Measurements from ENCODE around the gene ABCC6.

Gene ABCC6

DNA sequence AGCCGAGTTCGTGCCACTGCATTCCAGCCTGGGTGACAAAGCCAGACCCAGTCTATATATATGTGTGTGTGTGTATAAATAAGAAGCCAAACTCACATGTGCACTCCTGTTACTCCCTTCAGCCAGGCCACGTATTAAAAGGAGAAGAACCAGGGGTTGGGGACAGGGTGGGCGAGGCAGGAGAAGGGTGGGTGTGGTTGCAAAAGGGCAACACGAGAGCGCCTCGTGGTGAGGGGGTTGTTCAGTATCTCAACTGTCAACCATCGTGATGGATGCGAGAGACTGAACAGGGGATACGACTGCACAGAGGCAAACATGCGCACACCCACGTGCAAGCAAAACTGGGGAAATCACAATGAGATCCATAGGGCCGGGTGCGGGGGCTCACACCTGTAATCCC lies 54.9 kb downstream of the ABCC6 start:
- H4K5ac ChIP-seq (ENCODE audit: low read length): no peak overlapping the region
- no peaks in the 10 kb centered on the region for H3K79me1 ChIP-seq (ENCODE audit: low read length)
- no peak overlapping the region for H3K27ac ChIP-seq (ENCODE audit: low read depth, low read length)
- no peaks in the 10 kb centered on the region for H3K36me3 ChIP-seq (ENCODE audit: control insufficient read depth, insufficient read depth, low read length)
- H3K9ac ChIP-seq (ENCODE audit: low read length): no peak overlapping the region
- H3K4me2 ChIP-seq (ENCODE audit: low read length): no peak overlapping the region
- no peak overlapping the region for H2BK120ac ChIP-seq (ENCODE audit: low read depth, low read length)
- H3K4me1 ChIP-seq (ENCODE audit: control insufficient read depth, low read depth, low read length): no peaks in the 10 kb centered on the region
- no peak overlapping the region for H4K8ac ChIP-seq (ENCODE audit: low read depth, low read length)
- H2AK5ac ChIP-seq (ENCODE audit: low read length): no peak overlapping the region
- no peak overlapping the region for H3K4me3 ChIP-seq (ENCODE audit: low read length)
- H3K23ac ChIP-seq (ENCODE audit: low read length): no peak overlapping the region
- H3K4ac ChIP-seq (ENCODE audit: low read depth, low read length): no peak overlapping the region
- DNase-seq: no peak
- no peak overlapping the region for H2BK5ac ChIP-seq (ENCODE audit: low read length)
- H3K18ac ChIP-seq (ENCODE audit: low read length): no peak overlapping the region
- H2BK15ac ChIP-seq (replicated peaks; ENCODE audit: low read depth): no peak overlapping the region
- H3K27me3 ChIP-seq (ENCODE audit: insufficient read depth, low read length, poor library complexity): no peaks in the 10 kb centered on the region
- no peak overlapping the region for H3K56ac ChIP-seq (ENCODE audit: low read length)
- H3K79me2 ChIP-seq (ENCODE audit: control insufficient read depth, insufficient read depth, low read length): no peaks in the 10 kb centered on the region
- WGBS (ENCODE audit: extremely low coverage, insufficient coverage, low lambda C conversion rate): no CpG with 5 or more reads among the region's 14 CpGs

DNA sequence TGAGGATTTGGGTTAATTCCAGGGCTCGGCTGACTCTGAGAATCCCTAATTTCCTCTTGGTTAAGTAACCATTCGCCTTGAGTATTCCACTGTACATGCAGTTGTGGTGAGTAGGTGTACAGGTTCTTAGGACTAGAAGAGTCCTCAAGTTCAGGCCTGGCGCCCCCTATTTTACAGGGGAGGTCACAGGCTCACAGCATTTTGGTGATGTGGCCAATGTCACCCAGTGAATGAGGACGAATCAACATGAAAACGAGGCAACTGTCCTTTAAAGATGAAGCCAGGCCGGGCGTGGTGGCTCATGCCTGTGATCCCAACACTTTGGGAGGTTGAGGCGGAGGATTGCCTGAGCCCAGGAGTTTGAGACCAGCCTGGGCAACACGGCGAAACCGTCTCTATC lies 55.4 kb downstream of the ABCC6 start:
- no peaks in the 10 kb centered on the region for H3K79me2 ChIP-seq (ENCODE audit: control insufficient read depth, insufficient read depth, low read length)
- no peak overlapping the region for H2AK5ac ChIP-seq (ENCODE audit: low read length)
- H2BK15ac ChIP-seq (replicated peaks; ENCODE audit: low read depth): no peak overlapping the region
- H3K18ac ChIP-seq (ENCODE audit: low read length): no peak overlapping the region
- H3K4ac ChIP-seq (ENCODE audit: low read depth, low read length): no peak overlapping the region
- no peaks in the 10 kb centered on the region for H3K4me1 ChIP-seq (ENCODE audit: control insufficient read depth, low read depth, low read length)
- H3K36me3 ChIP-seq (ENCODE audit: control insufficient read depth, insufficient read depth, low read length): no peaks in the 10 kb centered on the region
- no peak for DNase-seq
- no peak overlapping the region for H3K56ac ChIP-seq (ENCODE audit: low read length)
- H3K9ac ChIP-seq (ENCODE audit: low read length): no peak overlapping the region
- no peak overlapping the region for H3K4me3 ChIP-seq (ENCODE audit: low read length)
- H2BK5ac ChIP-seq (ENCODE audit: low read length): no peak overlapping the region
- no peaks in the 10 kb centered on the region for H3K27me3 ChIP-seq (ENCODE audit: insufficient read depth, low read length, poor library complexity)
- no CpG with 5 or more reads among the region's 11 CpGs for WGBS (ENCODE audit: extremely low coverage, insufficient coverage, low lambda C conversion rate)
- H4K5ac ChIP-seq (ENCODE audit: low read length): no peak overlapping the region
- H3K79me1 ChIP-seq (ENCODE audit: low read length): no peaks in the 10 kb centered on the region
- no peak overlapping the region for H3K4me2 ChIP-seq (ENCODE audit: low read length)
- no peak overlapping the region for H4K8ac ChIP-seq (ENCODE audit: low read depth, low read length)
- no peak overlapping the region for H3K23ac ChIP-seq (ENCODE audit: low read length)
- H2BK120ac ChIP-seq (ENCODE audit: low read depth, low read length): no peak overlapping the region
- no peak overlapping the region for H3K27ac ChIP-seq (ENCODE audit: low read depth, low read length)

DNA sequence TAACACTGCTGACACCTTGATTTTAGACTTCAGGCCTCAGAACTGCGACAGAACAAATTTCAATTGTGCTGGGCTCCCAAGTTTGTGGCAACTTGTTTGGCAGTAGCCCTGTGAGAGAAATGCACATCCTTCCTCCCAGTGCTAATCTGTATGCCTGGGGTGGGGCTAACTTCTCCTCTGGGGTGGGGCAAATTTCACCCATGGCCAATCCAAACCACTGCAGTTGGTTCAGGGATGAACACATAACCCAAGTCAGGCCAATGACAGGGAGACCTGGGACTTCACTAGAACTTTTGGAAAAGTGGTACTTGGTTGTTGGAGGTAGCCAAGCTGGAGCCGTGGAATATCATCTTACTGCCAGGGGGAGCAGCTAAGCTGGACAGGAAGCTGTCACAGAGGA lies 56.3 kb downstream of the ABCC6 start:
- no peak overlapping the region for H2BK15ac ChIP-seq (replicated peaks; ENCODE audit: low read depth)
- no peak overlapping the region for H3K4me3 ChIP-seq (ENCODE audit: low read length)
- H3K4me2 ChIP-seq (ENCODE audit: low read length): no peak overlapping the region
- H4K8ac ChIP-seq (ENCODE audit: low read depth, low read length): no peak overlapping the region
- no peak overlapping the region for H3K4ac ChIP-seq (ENCODE audit: low read depth, low read length)
- no peaks in the 10 kb centered on the region for H3K79me1 ChIP-seq (ENCODE audit: low read length)
- no peaks in the 10 kb centered on the region for H3K4me1 ChIP-seq (ENCODE audit: control insufficient read depth, low read depth, low read length)
- no peak overlapping the region for H4K5ac ChIP-seq (ENCODE audit: low read length)
- H3K27ac ChIP-seq (ENCODE audit: low read depth, low read length): no peak overlapping the region
- no peaks in the 10 kb centered on the region for H3K79me2 ChIP-seq (ENCODE audit: control insufficient read depth, insufficient read depth, low read length)
- H3K36me3 ChIP-seq (ENCODE audit: control insufficient read depth, insufficient read depth, low read length): no peaks in the 10 kb centered on the region
- no peak overlapping the region for H3K18ac ChIP-seq (ENCODE audit: low read length)
- no peak for DNase-seq
- H3K27me3 ChIP-seq (ENCODE audit: insufficient read depth, low read length, poor library complexity): no peaks in the 10 kb centered on the region
- no CpG with 5 or more reads among the region's 2 CpGs for WGBS (ENCODE audit: extremely low coverage, insufficient coverage, low lambda C conversion rate)
- no peak overlapping the region for H3K9ac ChIP-seq (ENCODE audit: low read length)
- no peak overlapping the region for H2BK120ac ChIP-seq (ENCODE audit: low read depth, low read length)
- no peak overlapping the region for H2AK5ac ChIP-seq (ENCODE audit: low read length)
- no peak overlapping the region for H3K23ac ChIP-seq (ENCODE audit: low read length)
- no peak overlapping the region for H2BK5ac ChIP-seq (ENCODE audit: low read length)
- H3K56ac ChIP-seq (ENCODE audit: low read length): no peak overlapping the region

DNA sequence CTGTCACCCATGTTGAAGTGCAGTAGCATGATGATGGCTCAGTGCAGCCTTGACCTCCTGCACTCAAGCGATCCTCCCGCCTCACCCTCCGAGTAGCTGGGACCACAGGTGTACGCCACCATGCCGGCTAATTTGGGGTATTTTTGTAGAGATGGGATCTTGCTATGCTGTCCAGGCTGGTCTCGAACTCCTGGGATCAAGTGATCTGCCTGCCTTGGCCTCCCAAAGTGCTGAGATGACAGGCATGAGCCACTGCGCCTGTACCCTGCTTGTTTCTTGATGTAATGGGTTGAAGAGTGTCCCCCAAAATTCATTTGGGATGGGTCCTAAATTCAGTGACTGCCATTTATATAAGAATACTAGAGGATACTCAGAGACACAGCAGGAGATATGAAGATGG lies 57.2 kb downstream of the ABCC6 start:
- Histone ChIP-seq H3K79me2 (ENCODE audit: control insufficient read depth, insufficient read depth, low read length) (no peaks in the 10 kb centered on the region), H3K27ac (ENCODE audit: low read depth, low read length) (no peak overlapping the region), H3K4me3 (ENCODE audit: low read length) (no peak overlapping the region), H3K79me1 (ENCODE audit: low read length) (no peaks in the 10 kb centered on the region), H3K18ac (ENCODE audit: low read length) (no peak overlapping the region), H2BK5ac (ENCODE audit: low read length) (no peak overlapping the region), H2BK15ac (replicated peaks; ENCODE audit: low read depth) (no peak overlapping the region), H4K5ac (ENCODE audit: low read length) (no peak overlapping the region), H4K8ac (ENCODE audit: low read depth, low read length) (no peak overlapping the region), H3K56ac (ENCODE audit: low read length) (no peak overlapping the region), H3K4me2 (ENCODE audit: low read length) (no peak overlapping the region), H3K4ac (ENCODE audit: low read depth, low read length) (no peak overlapping the region), H3K27me3 (ENCODE audit: insufficient read depth, low read length, poor library complexity) (no peaks in the 10 kb centered on the region), H2AK5ac (ENCODE audit: low read length) (no peak overlapping the region), H3K4me1 (ENCODE audit: control insufficient read depth, low read depth, low read length) (no peaks in the 10 kb centered on the region), H3K23ac (ENCODE audit: low read length) (no peak overlapping the region), H3K36me3 (ENCODE audit: control insufficient read depth, insufficient read depth, low read length) (no peaks in the 10 kb centered on the region), H2BK120ac (ENCODE audit: low read depth, low read length) (no peak overlapping the region), H3K9ac (ENCODE audit: low read length) (no peak overlapping the region)
- no peak for DNase-seq
- no CpG with 5 or more reads among the region's 7 CpGs for WGBS (ENCODE audit: extremely low coverage, insufficient coverage, low lambda C conversion rate)

DNA sequence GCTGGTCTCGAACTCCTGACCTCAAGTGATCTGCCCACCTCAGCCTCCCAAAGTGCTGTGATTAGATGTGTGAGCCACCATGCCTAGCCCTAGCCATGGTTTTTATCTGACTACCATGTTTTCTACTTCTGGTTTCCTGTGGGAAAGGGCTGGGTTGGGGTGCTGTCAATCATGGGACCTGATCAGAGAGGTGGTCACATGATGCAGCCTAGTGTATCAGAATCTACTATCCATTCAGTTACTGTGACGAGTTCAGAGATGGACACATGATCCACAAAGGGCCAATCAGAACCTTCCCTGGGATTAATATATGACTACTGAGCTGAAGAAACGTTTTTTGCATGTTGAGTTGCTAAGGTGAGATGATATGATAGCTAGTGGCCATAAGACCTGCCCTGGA lies 59.1 kb downstream of the ABCC6 start:
- Histone ChIP-seq H4K5ac (ENCODE audit: low read length) (no peak overlapping the region), H3K56ac (ENCODE audit: low read length) (no peak overlapping the region), H3K18ac (ENCODE audit: low read length) (no peak overlapping the region), H3K27me3 (ENCODE audit: insufficient read depth, low read length, poor library complexity) (no peaks in the 10 kb centered on the region), H2BK120ac (ENCODE audit: low read depth, low read length) (no peak overlapping the region), H3K9ac (ENCODE audit: low read length) (no peak overlapping the region), H3K36me3 (ENCODE audit: control insufficient read depth, insufficient read depth, low read length) (no peaks in the 10 kb centered on the region), H3K27ac (ENCODE audit: low read depth, low read length) (no peak overlapping the region), H3K4me1 (ENCODE audit: control insufficient read depth, low read depth, low read length) (no peaks in the 10 kb centered on the region), H3K79me1 (ENCODE audit: low read length) (no peaks in the 10 kb centered on the region), H3K79me2 (ENCODE audit: control insufficient read depth, insufficient read depth, low read length) (no peaks in the 10 kb centered on the region), H4K8ac (ENCODE audit: low read depth, low read length) (no peak overlapping the region), H3K23ac (ENCODE audit: low read length) (no peak overlapping the region), H3K4me3 (ENCODE audit: low read length) (no peak overlapping the region), H2BK15ac (replicated peaks; ENCODE audit: low read depth) (no peak overlapping the region), H2AK5ac (ENCODE audit: low read length) (no peak overlapping the region), H2BK5ac (ENCODE audit: low read length) (no peak overlapping the region), H3K4me2 (ENCODE audit: low read length) (no peak overlapping the region), H3K4ac (ENCODE audit: low read depth, low read length) (no peak overlapping the region)
- no peak for DNase-seq
- no CpG with 5 or more reads among the region's 3 CpGs for WGBS (ENCODE audit: extremely low coverage, insufficient coverage, low lambda C conversion rate)

DNA sequence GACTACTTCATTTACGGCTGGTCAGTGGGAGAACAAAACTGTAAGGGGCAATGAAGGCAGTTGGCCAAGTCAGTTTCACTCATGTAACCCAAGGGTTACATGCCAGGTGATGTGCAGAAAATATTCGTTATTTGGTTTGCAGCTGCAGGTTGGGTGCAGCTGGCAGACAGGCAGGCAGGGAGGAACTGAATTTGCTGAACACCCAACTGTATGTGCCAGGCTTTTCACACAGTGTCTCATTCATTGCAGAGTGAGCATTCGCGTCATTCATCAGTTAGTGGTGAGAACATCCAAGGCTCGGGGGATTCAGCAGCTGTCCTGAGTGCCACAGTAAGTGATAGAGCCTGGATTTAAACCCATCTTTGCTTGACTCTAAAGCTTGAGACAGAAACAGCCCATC lies 59.7 kb downstream of the ABCC6 start:
- H4K5ac ChIP-seq (ENCODE audit: low read length): no peak overlapping the region
- no peak overlapping the region for H3K4me2 ChIP-seq (ENCODE audit: low read length)
- H3K4me1 ChIP-seq (ENCODE audit: control insufficient read depth, low read depth, low read length): no peaks in the 10 kb centered on the region
- H3K79me1 ChIP-seq (ENCODE audit: low read length): no peaks in the 10 kb centered on the region
- H3K27ac ChIP-seq (ENCODE audit: low read depth, low read length): no peak overlapping the region
- H2BK120ac ChIP-seq (ENCODE audit: low read depth, low read length): no peak overlapping the region
- H3K18ac ChIP-seq (ENCODE audit: low read length): no peak overlapping the region
- H3K36me3 ChIP-seq (ENCODE audit: control insufficient read depth, insufficient read depth, low read length): no peaks in the 10 kb centered on the region
- no peak overlapping the region for H4K8ac ChIP-seq (ENCODE audit: low read depth, low read length)
- no peak for DNase-seq
- no peak overlapping the region for H2AK5ac ChIP-seq (ENCODE audit: low read length)
- H3K56ac ChIP-seq (ENCODE audit: low read length): no peak overlapping the region
- H2BK15ac ChIP-seq (replicated peaks; ENCODE audit: low read depth): no peak overlapping the region
- no peak overlapping the region for H3K4ac ChIP-seq (ENCODE audit: low read depth, low read length)
- H3K27me3 ChIP-seq (ENCODE audit: insufficient read depth, low read length, poor library complexity): no peaks in the 10 kb centered on the region
- no peak overlapping the region for H3K4me3 ChIP-seq (ENCODE audit: low read length)
- WGBS (ENCODE audit: extremely low coverage, insufficient coverage, low lambda C conversion rate): no CpG with 5 or more reads among the region's 5 CpGs
- H3K79me2 ChIP-seq (ENCODE audit: control insufficient read depth, insufficient read depth, low read length): no peaks in the 10 kb centered on the region
- no peak overlapping the region for H3K23ac ChIP-seq (ENCODE audit: low read length)
- H3K9ac ChIP-seq (ENCODE audit: low read length): no peak overlapping the region
- no peak overlapping the region for H2BK5ac ChIP-seq (ENCODE audit: low read length)
